A549 (cell line): ENCODE measurements around the gene DYRK1A. TPM values are rescaled to one million over a fixed set of nuclear protein-coding genes. Genes with fewer than 3 reads are reported as not detected.

Experiments used
- ATAC-seq, 2 experiments: fragments of 200-7000 bp in 1 of 2; fragments of >200 bp in 1 of 2; cut with Nextera tagmentation in 1 of 2; cut with Tn5 transposase in 1 of 2; 3 replicates each; pipeline versions ENCODE4 v1.8.0 to v1.9.1; 2018 to 2020; ENCODE audit warnings: mild to moderate bottlenecking in 1 of 2, moderate library complexity in 1 of 2
- CTCF ChIA-PET: fragments of 300-600 bp; sonication (Branson Sonifier 250); formaldehyde crosslinking; extraction: SDS; loops from one replicate; lab custom pipeline; 2021; ENCODE audit warnings: antibody characterized with exemption, inconsistent platforms; lab: Yijun Ruan, JAX
- POLR2A ChIA-PET: fragments of 350-600 bp; formaldehyde crosslinking; extraction: SDS; loops from one replicate; lab custom pipeline; 2021; ENCODE audit warnings: antibody characterized with exemption, inconsistent platforms; lab: Yijun Ruan, JAX
- DNase-seq, 2 experiments: peaks; one replicate each; pipeline versions ENCODE4 v3.0.0 to v3.0.0-alpha.2; 2011 to 2016; ENCODE audit warnings: low read depth in 1 of 2, low spot score in 1 of 2
- FAIRE-seq: peaks from 2 replicates; lab custom pipeline; 2011; peaks lifted over from hg19 to GRCh38; lab: Jason Lieb, UNC
- H3K27ac ChIP-seq, 2 experiments: fragments of >200 bp; sonication (Bioruptor Twin); formaldehyde crosslinking; 3 replicates each; pipeline ENCODE4 v1.5.1; 2016 to 2017
- H3K4me1 ChIP-seq: fragments of >200 bp; sonication (Bioruptor Twin); formaldehyde crosslinking; 3 replicates; pipeline ENCODE4 v1.6.1; 2016
- H3K4me2 ChIP-seq: fragments of >200 bp; sonication (Bioruptor Twin); formaldehyde crosslinking; 3 replicates; pipeline ENCODE4 v1.6.1; 2016
- H3K4me3 ChIP-seq: fragments of >200 bp; sonication (Bioruptor Twin); formaldehyde crosslinking; 3 replicates; pipeline ENCODE4 v1.5.1; 2016
- H3K9me3 ChIP-seq: fragments of >200 bp; sonication (Bioruptor Twin); formaldehyde crosslinking; 3 replicates; pipeline ENCODE4 v1.6.1; 2016
- ATOH8 ChIP-seq: fragments of 250-450 bp; sonication (Bioruptor Pico); IDR thresholded peaks from 2 replicates; pipeline ENCODE4 v1.5.0; 2020; ENCODE audit warnings: low read depth, mild to moderate bottlenecking, moderate library complexity
- CHD4 ChIP-seq: fragments of 200-600 bp; sonication (generic); IDR thresholded peaks from 2 replicates; pipeline ENCODE4 v1.6.1; 2016; ENCODE audit warnings: antibody characterized with exemption, mild to moderate bottlenecking, borderline replicate concordance
- CTCF ChIP-seq: fragments of >200 bp; sonication (Bioruptor Twin); formaldehyde crosslinking; IDR thresholded peaks from 3 replicates; pipeline ENCODE4 v1.5.1; 2016
- EHMT2 ChIP-seq: fragments of 200-600 bp; sonication (generic); IDR thresholded peaks from 2 replicates; pipeline ENCODE4 v1.6.1; 2016; ENCODE audit warnings: antibody characterized with exemption, low read depth, mild to moderate bottlenecking, moderate library complexity
- ELK1 ChIP-seq: fragments of 150-350 bp; IDR thresholded peaks from 2 replicates; pipeline ENCODE4 v1.6.1; 2014; ENCODE audit warnings: low read depth, mild to moderate bottlenecking, low read length
- EP300 ChIP-seq, 2 experiments: fragments of >200 bp; sonication (Bioruptor Twin); formaldehyde crosslinking; IDR thresholded peaks; 2 replicates in 1 of 2; 3 replicates in 1 of 2; pipeline ENCODE4 v1.6.1; 2016 to 2017
- FOSL2 ChIP-seq, 2 experiments: fragments of 450-650 bp in 1 of 2; fragments of >200 bp in 1 of 2; sonication (Bioruptor Twin) in 1 of 2; formaldehyde crosslinking; IDR thresholded peaks; 2 replicates each; pipeline versions ENCODE4 v1.5.0 to v1.6.1; 2016 to 2020; ENCODE audit warnings: mild to moderate bottlenecking in 1 of 2, moderate library complexity in 1 of 2
- GATA3 ChIP-seq: IDR thresholded peaks from 2 replicates; pipeline ENCODE4 v1.6.1; 2012; ENCODE audit warnings: borderline replicate concordance
- HES2 ChIP-seq: fragments of >200 bp; sonication (Bioruptor Twin); formaldehyde crosslinking; IDR thresholded peaks from 2 replicates; pipeline ENCODE4 v1.6.1; 2016
- HEYL ChIP-seq: fragments of 250-450 bp; sonication (Bioruptor Pico); IDR thresholded peaks from 2 replicates; pipeline ENCODE4 v1.8.0; 2021; ENCODE audit warnings: mild to moderate bottlenecking, moderate library complexity
- HMGXB4 ChIP-seq: fragments of 250-450 bp; sonication (Bioruptor Pico); IDR thresholded peaks from 2 replicates; pipeline ENCODE4 v1.5.0; 2021; ENCODE audit warnings: mild to moderate bottlenecking, moderate library complexity, borderline replicate concordance
- HOXB5 ChIP-seq: fragments of 250-450 bp; sonication (Bioruptor Pico); IDR thresholded peaks from 2 replicates; pipeline ENCODE4 v1.5.0; 2020; ENCODE audit warnings: mild to moderate bottlenecking, moderate library complexity
- JUNB ChIP-seq: fragments of >200 bp; sonication (Bioruptor Twin); formaldehyde crosslinking; IDR thresholded peaks from 2 replicates; pipeline ENCODE4 v1.6.1; 2016
- KDM1A ChIP-seq: fragments of 200-600 bp; sonication (generic); IDR thresholded peaks from 2 replicates; pipeline ENCODE4 v1.6.1; 2016; ENCODE audit warnings: low read depth, mild to moderate bottlenecking
- MAFK ChIP-seq: fragments of 450-650 bp; IDR thresholded peaks from 2 replicates; pipeline ENCODE4 v1.6.1; 2014; ENCODE audit not compliant: partially characterized antibody
- MAX ChIP-seq: IDR thresholded peaks from 2 replicates; pipeline ENCODE4 v1.6.1; 2012
- NFE2L2 ChIP-seq: fragments of 150-350 bp; conservative IDR thresholded peaks from 2 replicates; pipeline ENCODE4 v1.6.1; 2014; ENCODE audit warnings: low read length
- PBX3 ChIP-seq: IDR thresholded peaks from 2 replicates; pipeline ENCODE4 v1.6.1; 2012
- PHF8 ChIP-seq: fragments of 200-600 bp; sonication (generic); IDR thresholded peaks from 2 replicates; pipeline ENCODE4 v1.6.1; 2016; ENCODE audit warnings: low read depth, mild to moderate bottlenecking, antibody characterized with exemption, moderate library complexity, borderline replicate concordance
- RARB ChIP-seq: fragments of 250-450 bp; sonication (Bioruptor Pico); IDR thresholded peaks from 2 replicates; pipeline ENCODE4 v1.8.0; 2021; ENCODE audit warnings: mild to moderate bottlenecking, moderate library complexity
- RCOR1 ChIP-seq: fragments of 150-350 bp; IDR thresholded peaks from 2 replicates; pipeline ENCODE4 v1.6.1; 2014; ENCODE audit warnings: antibody characterized with exemption, low read length, low read depth
- REST ChIP-seq: fragments of 200-600 bp; sonication (generic); IDR thresholded peaks from 2 replicates; pipeline ENCODE4 v1.6.1; 2016; ENCODE audit warnings: antibody characterized with exemption, mild to moderate bottlenecking, moderate library complexity
- RNF2 ChIP-seq: fragments of 200-600 bp; sonication (generic); IDR thresholded peaks from 2 replicates; pipeline ENCODE4 v1.6.1; 2016; ENCODE audit warnings: low read depth, mild to moderate bottlenecking, antibody characterized with exemption, moderate library complexity, borderline replicate concordance
- SMC3 ChIP-seq: fragments of >200 bp; sonication (Bioruptor Twin); formaldehyde crosslinking; IDR thresholded peaks from 3 replicates; pipeline ENCODE4 v1.6.1; 2018; ENCODE audit warnings: inconsistent platforms
- USF2 ChIP-seq: fragments of 450-650 bp; IDR thresholded peaks from 2 replicates; pipeline ENCODE4 v1.6.1; 2014; ENCODE audit warnings: antibody characterized with exemption
- ZC3H11A ChIP-seq: fragments of 450-650 bp; IDR thresholded peaks from 2 replicates; pipeline ENCODE4 v1.6.1; 2014; ENCODE audit warnings: antibody characterized with exemption, mild to moderate bottlenecking
- ZFP36 ChIP-seq: fragments of 450-650 bp; IDR thresholded peaks from 2 replicates; pipeline ENCODE4 v1.6.1; 2014; ENCODE audit warnings: borderline replicate concordance; ENCODE audit not compliant: partially characterized antibody
- WGBS: methylation state at CpG from one replicate; pipeline ENCODE4 v1.1.6; 2017; ENCODE audit errors: missing lambda C conversion rate; 5-methylcytosine and 5-hydroxymethylcytosine counted together
- polyA plus RNA-seq, 4 experiments: library from polyadenylated mRNA; depleted of rRNA in 3 of 4; stranded (reverse); fragments of >200 nt; fragmentation: RNase III in 1 of 4; extraction: RNeasy Plus Mini Kit Qiagen cat#74134 plus additional on column Dnase treatment in 1 of 4; gene quantifications; 2 replicates in 3 of 4; 3 replicates in 1 of 4; pipeline ENCODE4 v1.2.3, GENCODE V29; 2011 to 2017

DYRK1A gene
- polyA plus RNA-seq, 2 of the 4 experiments (the other 2 are of a cell fraction), result 12.7 to 29.4 TPM

- ATAC-seq (peak; percentile 93 to 94), FAIRE-seq (no peak), DNase-seq (peak; percentile 68 to 96)
- peak overlapping the region; percentile 61 for H3K4me3 ChIP-seq
- H3K27ac ChIP-seq, result peak overlapping the region; percentile 96 to 98
- POLR2A ChIA-PET, result interaction anchor here (0.8 to 2.2 kb wide), 33 partner anchors 10 to 788 kb away, joined by 3 to 18 read pairs (median 5); partner anchors contain the start of genes DYRK1A, HLCS and VPS26C
- WGBS, result 1% methylated on average over 11 of the region's 14 CpGs
- H3K4me1 ChIP-seq, result peaks cover 21% of the 10 kb centered on the region
- H3K4me2 ChIP-seq, result peak overlapping the region; percentile 82
- no peaks in the 10 kb centered on the region for H3K9me3 ChIP-seq
- CTCF ChIA-PET, result interaction anchor here (0.7 to 2.8 kb wide), 23 partner anchors 10 to 1151 kb away, joined by 3 to 13 read pairs (median 4); no protein-coding TSS in a partner anchor
- peak; percentile 22 for TF ChIP-seq MAX
- peak; percentile 41; the same call in 2 of the 3 replicates for TF ChIP-seq SMC3
- peak; percentile 81 for TF ChIP-seq FOSL2 (IDR thresholded peaks at IDR 0.05)
- TF ChIP-seq FOSL2 (CRISPR knock-in tag; IDR thresholded peaks at IDR 0.05), result peak; percentile 96
- TF ChIP-seq MAFK, result peak; percentile 57
- TF ChIP-seq ZFP36, result no peak
- no peak for TF ChIP-seq ZC3H11A
- peak; percentile 69 for TF ChIP-seq JUNB
- peak; percentile 27; the same call in 2 of the 3 replicates for TF ChIP-seq CTCF
- TF ChIP-seq HEYL, result no peak
- no peak for TF ChIP-seq HMGXB4 (CRISPR knock-in tag)
- TF ChIP-seq EP300 (IDR thresholded peaks at IDR 0.05), result peak in 1 of 2 experiments; percentile 33; a peak in 1 of 5 replicates
- TF ChIP-seq EHMT2, result no peak
- TF ChIP-seq ATOH8 (CRISPR knock-in tag), result no peak
- TF ChIP-seq GATA3, result peak; percentile 49
- TF ChIP-seq NFE2L2, result no peak
- TF ChIP-seq ELK1, result no peak
- 0 out of 2 replicates have a peak, but pooled peaks have one; percentile 13 for TF ChIP-seq PBX3
- TF ChIP-seq REST, result no peak
- TF ChIP-seq HOXB5 (CRISPR knock-in tag), result no peak
- no peak for TF ChIP-seq PHF8
- TF ChIP-seq RCOR1, result no peak
- TF ChIP-seq RNF2, result no peak
- TF ChIP-seq CHD4, result no peak
- TF ChIP-seq KDM1A, result no peak
- no peak for TF ChIP-seq USF2
- TF ChIP-seq RARB (CRISPR knock-in tag), result no peak
- no peak for TF ChIP-seq HES2
Measured at GRCh38 chr21:37564341-37564923, 197.9 kb downstream of the DYRK1A start.
